ENCODE data around the gene EHMT2.
"Not testable (repeated sequence)": the region's sequence is repeated elsewhere in the genome, so short reads cannot be mapped to it uniquely, and the experiment has no call there.

The EHMT2 gene

DNA sequence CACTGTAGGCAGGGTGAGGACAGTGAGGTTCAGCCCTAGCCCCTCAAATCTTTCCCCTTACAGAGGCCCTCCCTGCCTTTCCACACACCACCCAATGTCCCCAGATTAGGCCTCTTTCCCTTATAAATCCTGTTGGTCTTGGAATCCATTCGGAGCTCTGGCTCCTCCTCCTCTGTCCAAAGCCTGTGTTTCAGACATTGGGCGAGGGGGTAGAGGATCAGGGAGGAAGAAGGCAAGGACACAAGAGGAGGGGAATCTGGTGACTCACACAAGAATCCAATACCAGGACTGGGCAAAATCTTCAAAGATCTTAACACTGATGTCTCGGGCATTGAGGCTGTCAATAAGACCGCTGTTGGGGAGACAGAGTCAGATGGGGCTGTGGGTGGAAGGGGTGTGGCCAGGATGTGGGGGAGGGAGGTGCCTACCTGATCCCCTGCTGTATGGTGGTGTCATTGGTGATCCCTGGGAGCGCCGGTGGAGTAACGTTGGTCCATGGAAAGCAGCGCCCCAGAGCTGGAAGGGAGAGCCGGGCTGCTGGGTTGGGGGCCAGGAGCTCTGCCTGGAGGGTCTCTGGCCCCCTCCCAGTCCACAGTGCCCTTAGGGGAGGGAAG is 26.3 kb downstream of the EHMT2 start:
- TF ChIP-seq, protein P1, sequence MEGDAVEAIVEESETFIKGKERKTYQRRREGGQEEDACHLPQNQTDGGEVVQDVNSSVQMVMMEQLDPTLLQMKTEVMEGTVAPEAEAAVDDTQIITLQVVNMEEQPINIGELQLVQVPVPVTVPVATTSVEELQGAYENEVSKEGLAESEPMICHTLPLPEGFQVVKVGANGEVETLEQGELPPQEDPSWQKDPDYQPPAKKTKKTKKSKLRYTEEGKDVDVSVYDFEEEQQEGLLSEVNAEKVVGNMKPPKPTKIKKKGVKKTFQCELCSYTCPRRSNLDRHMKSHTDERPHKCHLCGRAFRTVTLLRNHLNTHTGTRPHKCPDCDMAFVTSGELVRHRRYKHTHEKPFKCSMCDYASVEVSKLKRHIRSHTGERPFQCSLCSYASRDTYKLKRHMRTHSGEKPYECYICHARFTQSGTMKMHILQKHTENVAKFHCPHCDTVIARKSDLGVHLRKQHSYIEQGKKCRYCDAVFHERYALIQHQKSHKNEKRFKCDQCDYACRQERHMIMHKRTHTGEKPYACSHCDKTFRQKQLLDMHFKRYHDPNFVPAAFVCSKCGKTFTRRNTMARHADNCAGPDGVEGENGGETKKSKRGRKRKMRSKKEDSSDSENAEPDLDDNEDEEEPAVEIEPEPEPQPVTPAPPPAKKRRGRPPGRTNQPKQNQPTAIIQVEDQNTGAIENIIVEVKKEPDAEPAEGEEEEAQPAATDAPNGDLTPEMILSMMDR (IDR thresholded peaks at IDR 0.05; ENCODE audit: insufficient read depth, missing control alignments), result no peak
- FAIRE-seq (no peak), DNase-seq (ENCODE audit: insufficient read length, low spot score) (no peak)

DNA sequence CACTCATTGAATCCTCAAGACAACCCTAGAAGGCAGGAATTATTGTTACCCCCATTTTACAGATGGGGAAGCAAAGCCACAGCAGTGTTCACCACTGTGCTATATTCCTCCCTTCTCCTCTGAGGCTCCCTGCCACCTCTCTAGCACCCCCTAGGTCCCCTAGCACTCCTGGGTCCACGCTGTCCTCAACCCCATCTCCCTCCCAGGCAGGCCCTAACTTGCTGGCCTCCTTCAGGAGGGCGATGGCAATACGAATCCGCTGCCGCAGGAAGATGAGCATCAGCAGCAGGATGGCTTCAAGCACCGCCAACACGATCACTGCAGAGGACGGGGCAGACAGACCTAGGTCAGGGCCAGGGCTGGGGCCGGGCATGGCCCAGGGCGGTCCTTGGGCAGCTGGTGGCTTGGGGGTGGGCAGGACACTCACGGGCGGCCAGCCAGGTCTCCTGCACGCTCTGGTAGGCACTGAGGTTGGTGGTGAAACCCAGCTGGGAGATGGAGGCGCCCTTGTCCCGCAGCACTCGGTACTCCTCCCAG is 27.0 kb downstream of the EHMT2 start:
- FAIRE-seq (no peak), DNase-seq (ENCODE audit: insufficient read length, low spot score) (no peak)
- TF ChIP-seq, protein P1 (IDR thresholded peaks at IDR 0.05; ENCODE audit: insufficient read depth, missing control alignments), result no peak

DNA sequence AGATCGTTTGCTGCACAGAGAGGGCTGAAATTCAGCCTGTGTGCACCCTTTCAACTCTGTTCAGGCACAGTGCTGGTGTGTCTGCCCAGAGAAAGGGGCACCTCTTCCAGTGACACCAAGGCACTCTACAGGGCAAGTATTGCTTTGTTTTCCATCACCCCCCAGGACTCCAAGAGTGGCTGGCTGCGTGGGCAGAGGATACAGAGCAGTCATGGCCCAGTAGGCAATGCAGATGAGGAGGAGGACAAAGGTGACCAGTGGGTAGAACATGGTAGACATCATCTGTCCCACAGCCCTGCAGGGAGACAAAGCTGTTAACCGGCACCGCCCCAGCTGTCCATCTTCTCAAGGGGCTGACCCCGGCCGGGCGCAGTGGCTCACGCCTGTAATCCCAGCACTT is 28.2 kb downstream of the EHMT2 start:
- FAIRE-seq (no peak), DNase-seq (ENCODE audit: insufficient read length, low spot score) (no peak)
- TF ChIP-seq, protein P1 (IDR thresholded peaks at IDR 0.05; ENCODE audit: insufficient read depth, missing control alignments), result no peak

DNA sequence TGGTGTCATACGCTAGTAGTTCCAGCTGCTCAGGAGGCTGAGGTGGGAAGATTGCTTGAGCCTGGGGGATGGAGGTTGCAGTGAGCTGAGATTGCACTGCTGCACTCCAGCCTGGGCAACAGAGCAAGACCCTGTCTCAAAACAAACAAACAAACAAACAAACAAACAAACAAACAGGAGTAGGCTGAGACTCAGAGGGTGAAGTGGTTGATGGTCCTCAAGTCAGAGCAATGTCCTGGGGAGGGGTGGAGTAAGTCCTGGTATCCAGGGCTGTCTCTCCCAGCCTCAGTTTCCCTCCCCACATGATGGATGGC is 28.9 kb downstream of the EHMT2 start:
- DNase-seq (ENCODE audit: insufficient read length, low spot score); FAIRE-seq: not testable (repeated sequence)

DNA sequence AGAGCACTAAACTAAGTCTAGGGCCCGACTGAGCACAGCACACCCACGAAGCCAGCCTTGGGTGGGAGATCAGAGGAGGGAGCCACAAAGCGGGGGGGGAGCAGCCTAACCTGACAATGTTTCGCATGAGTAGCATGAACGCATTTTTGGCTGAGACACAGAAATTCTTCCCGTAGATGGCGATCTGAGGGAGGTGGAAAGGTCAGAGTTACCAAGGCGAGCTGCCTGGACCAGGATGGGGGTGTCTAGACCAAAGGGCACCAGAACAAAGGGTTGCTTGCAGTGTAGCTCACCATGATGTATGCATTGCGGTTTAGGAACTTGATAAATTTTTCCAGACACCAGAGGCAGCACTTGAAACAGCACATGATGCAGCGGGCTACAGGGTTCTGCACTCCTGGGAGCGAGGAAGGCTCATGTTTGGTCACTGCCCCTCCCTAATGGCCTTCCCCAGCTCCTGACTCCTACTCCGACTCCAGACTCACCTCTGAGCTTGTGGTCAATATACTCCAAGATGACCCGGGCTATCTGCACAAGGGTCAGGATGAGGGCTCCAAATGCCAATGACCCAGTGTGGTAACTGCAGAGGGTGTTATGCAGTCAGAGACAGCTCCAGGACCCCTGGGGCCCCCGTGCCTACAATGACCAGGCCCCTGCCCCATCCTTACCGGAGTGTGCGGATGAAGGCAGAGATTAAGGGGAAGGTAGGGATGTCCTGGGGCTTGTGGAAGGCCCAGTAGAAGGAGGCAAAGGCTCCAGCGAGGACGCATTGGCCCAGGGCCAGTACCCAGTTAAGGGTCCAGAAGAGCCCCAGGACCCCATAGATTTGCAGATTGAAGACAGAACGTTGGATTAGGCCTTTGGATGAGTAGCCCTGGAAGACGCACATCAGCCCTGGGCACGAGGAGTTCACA is 32.0 kb downstream of the EHMT2 start:
- FAIRE-seq (no peak), DNase-seq (ENCODE audit: insufficient read length, low spot score) (no peak)
- TF ChIP-seq, protein P1 (IDR thresholded peaks at IDR 0.05; ENCODE audit: insufficient read depth, missing control alignments), result no peak

DNA sequence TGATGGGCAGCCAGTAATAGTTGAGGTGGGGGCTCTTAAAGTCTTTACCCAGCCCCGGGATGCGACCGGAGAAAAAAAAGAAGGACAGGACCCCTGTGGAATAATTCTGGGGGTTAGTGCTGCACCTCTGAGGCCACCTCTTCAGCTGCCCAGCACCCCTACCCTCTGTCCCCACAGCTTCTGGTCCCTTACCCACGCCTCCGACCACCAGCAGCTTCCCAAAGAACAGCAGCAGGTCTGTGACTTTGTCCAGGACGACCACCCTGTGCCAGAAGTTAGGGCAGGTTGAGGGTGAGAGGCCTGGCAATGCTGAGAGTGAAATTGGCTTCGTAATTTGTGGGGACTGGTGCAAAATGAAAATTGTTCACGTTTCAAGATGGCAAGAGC is 32.7 kb downstream of the EHMT2 start:
- TF ChIP-seq, protein P1 (IDR thresholded peaks at IDR 0.05; ENCODE audit: insufficient read depth, missing control alignments), result no peak
- no peak for DNase-seq (ENCODE audit: insufficient read length, low spot score)
- FAIRE-seq, result no peak

DNA sequence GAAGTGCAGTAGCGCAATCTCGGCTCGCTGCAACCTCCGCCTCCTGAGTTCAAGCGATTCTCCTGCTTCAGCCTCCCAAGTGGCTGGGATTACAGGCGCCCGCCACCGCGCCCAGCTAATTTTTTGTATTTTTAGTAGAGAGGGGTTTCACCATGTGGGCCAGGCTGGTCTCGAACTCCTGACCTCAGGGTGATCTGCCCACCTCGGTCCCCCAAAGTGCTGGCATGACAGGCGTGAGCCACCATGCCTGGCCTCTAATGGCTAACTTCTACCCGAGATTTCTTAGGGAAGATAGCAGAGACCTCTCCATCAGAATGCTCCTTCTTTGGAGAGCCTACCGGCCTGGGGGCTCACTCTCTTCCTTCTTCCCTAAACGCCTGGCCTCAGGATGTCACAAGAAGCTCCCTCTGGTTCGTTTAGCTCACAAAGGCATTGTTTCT is 33.4 kb downstream of the EHMT2 start:
- FAIRE-seq; DNase-seq (ENCODE audit: insufficient read length, low spot score): not testable (repeated sequence)
